Mammary epithelial cell (primary cell): ENCODE measurements around the gene SRSF11.

Experiments
- CTCF ChIP-seq, 2 donors: IDR thresholded peaks in 1 of 2; conservative IDR thresholded peaks in 1 of 2; 2 replicates each; pipeline ENCODE4 v1.5.1; 2011 to 2012; ENCODE audit warnings: inconsistent platforms in 2 of 2, low read length in 2 of 2, mild to moderate bottlenecking in 2 of 2, control low read depth in 1 of 2, low read depth in 1 of 2; ENCODE audit not compliant: insufficient read depth in 1 of 2; ENCODE audit errors: extremely low read depth in 1 of 2
- EZH2 ChIP-seq: IDR thresholded peaks from 2 replicates; pipeline ENCODE4 v1.6.1; 2012; ENCODE audit warnings: low read length, inconsistent platforms, borderline replicate concordance

DNA sequence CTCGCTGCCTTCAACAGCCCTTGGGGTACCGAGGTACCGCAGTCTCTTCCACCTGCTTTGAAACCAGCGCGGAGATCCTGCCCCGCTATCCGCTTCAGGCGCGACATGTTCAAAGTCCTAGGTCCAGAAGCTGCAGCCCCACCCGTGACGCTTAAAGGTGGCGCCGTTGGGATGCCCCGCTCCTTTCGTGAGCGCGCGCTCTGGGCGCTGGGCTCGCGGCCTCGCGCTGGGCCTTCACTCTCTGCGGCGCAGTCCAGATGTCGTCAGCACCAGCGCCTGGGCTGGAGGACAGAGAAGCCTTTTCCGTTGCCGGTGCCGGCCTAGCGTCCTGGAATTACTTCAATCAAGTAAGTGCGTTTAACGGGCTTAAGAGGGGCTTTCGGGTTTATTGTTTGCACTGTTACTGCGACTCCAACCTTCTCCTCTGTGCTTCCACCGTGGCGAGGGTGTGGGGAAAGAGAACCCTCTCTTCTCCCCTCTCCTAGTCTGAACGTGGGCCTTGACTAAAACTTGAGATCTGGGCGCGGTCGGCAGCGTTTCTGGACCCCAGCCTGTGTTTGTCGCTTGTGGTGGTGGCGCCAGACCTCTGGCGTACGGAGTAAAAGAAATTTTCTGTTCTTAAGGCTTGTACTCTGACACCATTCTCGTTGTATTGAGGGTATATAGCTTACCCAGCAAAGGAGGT lies 15.6 kb upstream of the SRSF11 start, which contains the start of gene LRRC40:
- TF ChIP-seq CTCF (conservative IDR thresholded peaks at IDR 0.05 in 1 of 2, IDR thresholded peaks at IDR 0.05 in 1 of 2; ENCODE audit: extremely low read depth in 1 of 2, insufficient read depth in 1 of 2, low read depth in 1 of 2, low read length in 2 of 2) (no peak), EZH2 (no peak)
